GM12878 (cell line): ENCODE data around the gene WWOX.

Experiments used
- BCL11A ChIP-seq: IDR thresholded peaks from 2 replicates; pipeline ENCODE4 v1.6.1; 2011; ENCODE audit warnings: low read depth, low read length
- ELK1 ChIP-seq: IDR thresholded peaks from 2 replicates; pipeline ENCODE4 v1.6.1; 2012; ENCODE audit warnings: low read depth, low read length, improper control_type of control experiment
- LARP7 ChIP-seq: fragments of 450-650 bp; IDR thresholded peaks from 2 replicates; pipeline ENCODE4 v1.6.1; 2017; ENCODE audit warnings: mild to moderate bottlenecking
- NFXL1 ChIP-seq: fragments of 450-650 bp; IDR thresholded peaks from 2 replicates; pipeline ENCODE4 v1.6.1; 2017; ENCODE audit warnings: antibody characterized with exemption, mild to moderate bottlenecking, borderline replicate concordance
- POLR2A ChIP-seq: IDR thresholded peaks from 2 replicates; pipeline ENCODE4 v1.6.1; 2011; ENCODE audit warnings: low read depth, mild to moderate bottlenecking, low read length
- RAD21 ChIP-seq: IDR thresholded peaks from 2 replicates; pipeline ENCODE4 v1.6.1; 2011; ENCODE audit warnings: mild to moderate bottlenecking, low read depth, low read length, moderate library complexity; ENCODE audit not compliant: insufficient read depth
- RCOR1 ChIP-seq: conservative IDR thresholded peaks from 2 replicates; pipeline ENCODE4 v1.6.1; 2012; ENCODE audit warnings: low read depth, low read length, improper control_type of control experiment
- SREBF1 ChIP-seq: IDR thresholded peaks from 2 replicates; pipeline ENCODE4 v1.6.1; 2012; ENCODE audit warnings: mild to moderate bottlenecking, low read length
- ZBTB33 ChIP-seq: fragments of 450-650 bp; IDR thresholded peaks from 2 replicates; pipeline ENCODE4 v1.6.1; 2017; ENCODE audit warnings: mild to moderate bottlenecking
- ZBTB4 ChIP-seq: fragments of 450-650 bp; formaldehyde crosslinking; IDR thresholded peaks from 2 replicates; pipeline ENCODE4 v1.4.0; 2022; ENCODE audit warnings: mild to moderate bottlenecking, moderate library complexity
- TF ChIP-seq, protein P1 (sequence below), 3 experiments: IDR thresholded peaks in 2 of 3; conservative IDR thresholded peaks in 1 of 3; 2 replicates each; pipeline ENCODE4 v1.5.1; 2011; ENCODE audit warnings: low read depth in 3 of 3, low read length in 3 of 3, mild to moderate bottlenecking in 3 of 3, control low read depth in 2 of 3, moderate library complexity in 2 of 3, inconsistent platforms in 1 of 3, mixed read lengths in 1 of 3; ENCODE audit not compliant: control insufficient read depth in 2 of 3, insufficient read depth in 1 of 3; ENCODE audit errors: extremely low read depth in 1 of 3
- TF ChIP-seq, protein P2 (sequence below): IDR thresholded peaks from 2 replicates; pipeline ENCODE4 v1.6.1; 2012; ENCODE audit warnings: improper control_type of control experiment, low read depth, low read length; ENCODE audit not compliant: insufficient replicate concordance

DNA sequence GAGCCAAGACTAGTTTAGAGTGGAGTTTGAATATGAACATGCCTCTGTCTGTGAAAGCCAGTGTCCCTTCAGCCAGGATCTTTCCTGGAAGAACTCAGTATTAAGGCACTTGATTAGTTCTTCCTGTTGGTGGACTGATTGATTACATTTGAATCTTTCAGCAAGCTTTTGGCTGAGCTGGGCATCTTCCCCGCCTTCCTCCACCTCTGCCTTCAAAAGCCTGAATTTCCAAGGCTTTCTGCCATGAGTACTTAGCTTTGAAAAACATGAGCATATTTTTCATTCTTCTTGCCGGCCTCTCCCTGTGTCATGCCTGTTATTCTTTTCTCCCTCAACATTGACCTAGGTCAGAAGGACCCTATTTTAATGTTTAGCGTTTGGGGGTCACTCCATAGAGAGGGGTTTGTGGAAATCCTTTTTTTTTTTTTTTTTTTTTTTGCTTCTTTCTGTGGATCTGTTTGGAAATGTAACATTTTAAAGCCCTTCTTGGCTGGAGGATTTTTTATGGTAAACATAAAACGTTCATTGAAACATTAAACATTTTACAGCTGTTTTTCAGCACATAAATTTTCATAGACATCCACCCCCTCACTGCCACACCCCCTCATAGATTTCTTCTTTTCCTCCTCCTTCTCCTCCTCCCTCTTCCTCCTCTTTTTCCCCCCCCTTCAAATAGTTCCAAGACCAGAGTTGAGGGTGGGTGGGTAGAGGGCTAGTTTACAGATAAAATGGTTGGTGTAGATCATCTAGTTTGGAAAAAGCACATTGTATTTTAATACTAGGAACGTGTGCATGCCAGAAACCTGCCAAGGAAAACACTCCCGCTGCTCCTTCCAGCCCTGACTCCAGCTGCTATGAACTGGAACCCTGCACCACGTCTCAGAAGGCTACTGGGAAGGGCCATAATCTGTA, 645.9 kb downstream of the WWOX start:
- TF ChIP-seq RAD21 (no peak), NFXL1 (no peak), ELK1 (no peak), LARP7 (no peak), SREBF1 (no peak), BCL11A (no peak), POLR2A (no peak), ZBTB33 (no peak), ZBTB4 (no peak), RCOR1 (no peak)
- TF ChIP-seq, protein P1, sequence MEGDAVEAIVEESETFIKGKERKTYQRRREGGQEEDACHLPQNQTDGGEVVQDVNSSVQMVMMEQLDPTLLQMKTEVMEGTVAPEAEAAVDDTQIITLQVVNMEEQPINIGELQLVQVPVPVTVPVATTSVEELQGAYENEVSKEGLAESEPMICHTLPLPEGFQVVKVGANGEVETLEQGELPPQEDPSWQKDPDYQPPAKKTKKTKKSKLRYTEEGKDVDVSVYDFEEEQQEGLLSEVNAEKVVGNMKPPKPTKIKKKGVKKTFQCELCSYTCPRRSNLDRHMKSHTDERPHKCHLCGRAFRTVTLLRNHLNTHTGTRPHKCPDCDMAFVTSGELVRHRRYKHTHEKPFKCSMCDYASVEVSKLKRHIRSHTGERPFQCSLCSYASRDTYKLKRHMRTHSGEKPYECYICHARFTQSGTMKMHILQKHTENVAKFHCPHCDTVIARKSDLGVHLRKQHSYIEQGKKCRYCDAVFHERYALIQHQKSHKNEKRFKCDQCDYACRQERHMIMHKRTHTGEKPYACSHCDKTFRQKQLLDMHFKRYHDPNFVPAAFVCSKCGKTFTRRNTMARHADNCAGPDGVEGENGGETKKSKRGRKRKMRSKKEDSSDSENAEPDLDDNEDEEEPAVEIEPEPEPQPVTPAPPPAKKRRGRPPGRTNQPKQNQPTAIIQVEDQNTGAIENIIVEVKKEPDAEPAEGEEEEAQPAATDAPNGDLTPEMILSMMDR (IDR thresholded peaks at IDR 0.05 in 2 of 3, conservative IDR thresholded peaks at IDR 0.05 in 1 of 3; ENCODE audit: control insufficient read depth in 2 of 3, extremely low read depth in 1 of 3, insufficient read depth in 1 of 3, low read depth in 3 of 3, low read length in 3 of 3), result no peak
- TF ChIP-seq, protein P2, sequence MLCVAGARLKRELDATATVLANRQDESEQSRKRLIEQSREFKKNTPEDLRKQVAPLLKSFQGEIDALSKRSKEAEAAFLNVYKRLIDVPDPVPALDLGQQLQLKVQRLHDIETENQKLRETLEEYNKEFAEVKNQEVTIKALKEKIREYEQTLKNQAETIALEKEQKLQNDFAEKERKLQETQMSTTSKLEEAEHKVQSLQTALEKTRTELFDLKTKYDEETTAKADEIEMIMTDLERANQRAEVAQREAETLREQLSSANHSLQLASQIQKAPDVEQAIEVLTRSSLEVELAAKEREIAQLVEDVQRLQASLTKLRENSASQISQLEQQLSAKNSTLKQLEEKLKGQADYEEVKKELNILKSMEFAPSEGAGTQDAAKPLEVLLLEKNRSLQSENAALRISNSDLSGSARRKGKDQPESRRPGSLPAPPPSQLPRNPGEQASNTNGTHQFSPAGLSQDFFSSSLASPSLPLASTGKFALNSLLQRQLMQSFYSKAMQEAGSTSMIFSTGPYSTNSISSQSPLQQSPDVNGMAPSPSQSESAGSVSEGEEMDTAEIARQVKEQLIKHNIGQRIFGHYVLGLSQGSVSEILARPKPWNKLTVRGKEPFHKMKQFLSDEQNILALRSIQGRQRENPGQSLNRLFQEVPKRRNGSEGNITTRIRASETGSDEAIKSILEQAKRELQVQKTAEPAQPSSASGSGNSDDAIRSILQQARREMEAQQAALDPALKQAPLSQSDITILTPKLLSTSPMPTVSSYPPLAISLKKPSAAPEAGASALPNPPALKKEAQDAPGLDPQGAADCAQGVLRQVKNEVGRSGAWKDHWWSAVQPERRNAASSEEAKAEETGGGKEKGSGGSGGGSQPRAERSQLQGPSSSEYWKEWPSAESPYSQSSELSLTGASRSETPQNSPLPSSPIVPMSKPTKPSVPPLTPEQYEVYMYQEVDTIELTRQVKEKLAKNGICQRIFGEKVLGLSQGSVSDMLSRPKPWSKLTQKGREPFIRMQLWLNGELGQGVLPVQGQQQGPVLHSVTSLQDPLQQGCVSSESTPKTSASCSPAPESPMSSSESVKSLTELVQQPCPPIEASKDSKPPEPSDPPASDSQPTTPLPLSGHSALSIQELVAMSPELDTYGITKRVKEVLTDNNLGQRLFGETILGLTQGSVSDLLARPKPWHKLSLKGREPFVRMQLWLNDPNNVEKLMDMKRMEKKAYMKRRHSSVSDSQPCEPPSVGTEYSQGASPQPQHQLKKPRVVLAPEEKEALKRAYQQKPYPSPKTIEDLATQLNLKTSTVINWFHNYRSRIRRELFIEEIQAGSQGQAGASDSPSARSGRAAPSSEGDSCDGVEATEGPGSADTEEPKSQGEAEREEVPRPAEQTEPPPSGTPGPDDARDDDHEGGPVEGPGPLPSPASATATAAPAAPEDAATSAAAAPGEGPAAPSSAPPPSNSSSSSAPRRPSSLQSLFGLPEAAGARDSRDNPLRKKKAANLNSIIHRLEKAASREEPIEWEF, result no peak
